K562 (cell line): ENCODE data around the gene P4HB. TPM values are rescaled to one million over a fixed set of nuclear protein-coding genes. Genes with fewer than 3 reads are reported as not detected.

ENCODE experiments used
- ATAC-seq: fragments of 200-7000 bp; cut with Tn5 transposase; 3 replicates; pipeline ENCODE4 v1.9.1; 2020; ENCODE audit warnings: moderate library complexity
- BruUV-seq: library from RNA; stranded (reverse); fragments of 400-500 nt; replicated peaks from 2 replicates; lab custom pipeline; 2021; lab: Mats Ljungman, UMichigan
- CTCF ChIA-PET: fragments of 300-600 bp; formaldehyde crosslinking; extraction: SDS; loops from one replicate; lab custom pipeline; 2021; ENCODE audit warnings: low intra/inter-chr PET ratio; lab: Yijun Ruan, JAX
- POLR2A ChIA-PET: fragments of 300-600, 350-650 bp; sonication (Branson Sonifier 250); formaldehyde crosslinking; extraction: SDS; loops from one replicate; lab custom pipeline; 2021; ENCODE audit warnings: antibody characterized with exemption, inconsistent platforms; lab: Yijun Ruan, JAX
- DNase-seq, 4 experiments: peaks; one replicate each; pipeline versions ENCODE4 v3.0.0 to v3.0.0-alpha.2; 2011 to 2018; ENCODE audit warnings: low spot score in 3 of 4, mixed read lengths in 3 of 4; ENCODE audit errors: extremely low read depth in 1 of 4
- FAIRE-seq: peaks from 2 replicates; lab custom pipeline; 2011; peaks lifted over from hg19 to GRCh38; lab: Jason Lieb, UNC
- H2AFZ ChIP-seq: 2 replicates; pipeline ENCODE4 v1.6.0; 2011; ENCODE audit warnings: low read depth, low read length, control low read depth, inconsistent platforms
- H3K27ac ChIP-seq: fragments of 200-600 bp; 3 replicates; pipeline ENCODE4 v1.8.0; 2011; ENCODE audit warnings: low read depth, mild to moderate bottlenecking, control low read depth, inconsistent platforms, low read length, moderate library complexity, mixed read lengths; ENCODE audit errors: extremely low read depth
- H3K27me3 ChIP-seq, 2 experiments: fragments of 300-600 bp in 1 of 2; 2 replicates in 1 of 2; 3 replicates in 1 of 2; pipeline versions ENCODE4 v1.6.0 to v1.8.0; 2011; ENCODE audit warnings: inconsistent platforms in 2 of 2, low read length in 2 of 2, mild to moderate bottlenecking in 1 of 2, mixed read lengths in 1 of 2, moderate library complexity in 1 of 2; ENCODE audit not compliant: control insufficient read depth in 2 of 2, insufficient read depth in 2 of 2
- H3K36me3 ChIP-seq: fragments of 300-600 bp; 3 replicates; pipeline ENCODE4 v1.8.0; 2011; ENCODE audit warnings: mild to moderate bottlenecking, low read length, inconsistent platforms; ENCODE audit not compliant: control insufficient read depth, insufficient read depth
- H3K4me1 ChIP-seq, 2 experiments: fragments of 200-600 bp in 1 of 2; replicated peaks in 1 of 2; 2 replicates in 1 of 2; 3 replicates in 1 of 2; pipeline versions ENCODE4 v1.5.1 to v1.8.0; 2011; ENCODE audit warnings: inconsistent platforms in 2 of 2, low read length in 2 of 2, mild to moderate bottlenecking in 1 of 2, mixed read lengths in 1 of 2, moderate library complexity in 1 of 2; ENCODE audit not compliant: control insufficient read depth in 2 of 2, insufficient read depth in 2 of 2
- H3K4me2 ChIP-seq: 2 replicates; pipeline ENCODE4 v1.6.1; 2011; ENCODE audit warnings: low read length, control low read depth, inconsistent platforms, mixed read lengths; ENCODE audit not compliant: insufficient read depth
- H3K4me3 ChIP-seq: fragments of 200-600 bp; sonication (generic), shearing (Covaris generic); 2 replicates; pipeline ENCODE4 v1.5.1; 2016; ENCODE audit warnings: control low read depth, inconsistent platforms
- H3K79me2 ChIP-seq: fragments of 200-600 bp; 3 replicates; pipeline ENCODE4 v1.8.0; 2011; ENCODE audit warnings: low read length, inconsistent platforms; ENCODE audit not compliant: control insufficient read depth, insufficient read depth
- H3K9ac ChIP-seq, 2 experiments: 2 replicates each; pipeline versions ENCODE4 v1.6.0 to v1.6.1; 2011; ENCODE audit warnings: low read depth in 2 of 2, low read length in 2 of 2, control low read depth in 1 of 2, inconsistent platforms in 1 of 2, mild to moderate bottlenecking in 1 of 2, mixed read lengths in 1 of 2; ENCODE audit not compliant: insufficient read depth in 1 of 2
- H3K9me1 ChIP-seq: one replicate; pipeline ENCODE4 v1.6.0; 2011; ENCODE audit warnings: inconsistent platforms, mild to moderate bottlenecking, low read length, moderate library complexity; ENCODE audit not compliant: control insufficient read depth, insufficient read depth
- H3K9me3 ChIP-seq: replicated peaks from 2 replicates; pipeline ENCODE4 v1.5.1; 2011; ENCODE audit warnings: low read depth, low read length, inconsistent platforms; ENCODE audit not compliant: control insufficient read depth, insufficient read depth
- H4K20me1 ChIP-seq: replicated peaks from 2 replicates; pipeline ENCODE4 v1.6.1; 2011; ENCODE audit warnings: low read length, inconsistent platforms, mixed read lengths; ENCODE audit not compliant: control insufficient read depth, insufficient read depth
- NFYB ChIP-seq: IDR thresholded peaks from 2 replicates; pipeline ENCODE4 v1.6.1; 2011; ENCODE audit warnings: mild to moderate bottlenecking, moderate library complexity; ENCODE audit not compliant: insufficient read length; ENCODE audit errors: extremely low read depth
- PCBP2 ChIP-seq: fragments of 200-400 bp; formaldehyde crosslinking; IDR thresholded peaks from 2 replicates; pipeline ENCODE4 v1.6.1; 2018; ENCODE audit warnings: low read length, low read depth, mild to moderate bottlenecking, moderate library complexity; ENCODE audit not compliant: poor library complexity, severe bottlenecking
- WGBS: fragments of 100-300 bp; shearing (Covaris generic); methylation state at CpG from one replicate; pipeline ENCODE4 v1.1.6; 2016; ENCODE audit warnings: low coverage, mixed read lengths; ENCODE audit not compliant: insufficient coverage; ENCODE audit errors: missing lambda C conversion rate; 5-methylcytosine and 5-hydroxymethylcytosine counted together
- in situ Hi-C: fragments of 300-500 bp; cut with MboI; formaldehyde crosslinking; loops from 4 replicates; pipeline ENCODE4 v1.15.0; 2018; ENCODE audit warnings: inconsistent platforms, mixed read lengths
- intact Hi-C: fragments of 100-400 bp; cut with micrococcal nuclease; formaldehyde crosslinking; loops from 2 replicates; pipeline ENCODE4 v1.14.2; 2022
- polyA plus RNA-seq, 8 experiments: library from polyadenylated mRNA; depleted of rRNA in 4 of 8; stranded (reverse) in 5 of 8; unstranded in 3 of 8; fragments of >200 nt; fragmentation: Nextera tagmentation in 2 of 8; fragmentation: Illumina TruSeq in 1 of 8; extraction: Ambion mirVana in 2 of 8; extraction: Trizol in 1 of 8; gene quantifications; 2 replicates each; pipeline versions ENCODE4 v1.2.1 to v1.2.3, GENCODE V29; 2011 to 2014; ENCODE audit warnings: inconsistent platforms in 1 of 8, missing spikeins in 1 of 8
- total RNA-seq, 7 experiments: library from RNA; depleted of rRNA in 6 of 7; stranded (reverse); fragments of >200 nt in 6 of 7; fragmentation: Illumina TruSeq in 2 of 7; extraction: Trizol in 2 of 7; gene quantifications; 2 replicates each; pipeline versions ENCODE4 v1.2.1 to v1.2.3, GENCODE V29; 2011 to 2021; ENCODE audit warnings: low replicate concordance in 1 of 7
- TF ChIP-seq, protein P1 (sequence below): sonication (generic); formaldehyde crosslinking; IDR thresholded peaks from 2 replicates; pipeline ENCODE4 v1.5.0; 2020; ENCODE audit warnings: missing genetic modification reagents
- TF ChIP-seq, protein P2 (sequence below): IDR thresholded peaks from 3 replicates; pipeline ENCODE4 v1.6.1; 2011; ENCODE audit warnings: borderline replicate concordance, mild to moderate bottlenecking; ENCODE audit not compliant: insufficient read length, insufficient read depth

The P4HB gene
- total and polyA plus RNA-seq, 9 of the 15 experiments (the other 6 are each of a cell fraction or from before 2014, with no cell fraction given), result 4.4 to 645 (median 325) TPM

DNA sequence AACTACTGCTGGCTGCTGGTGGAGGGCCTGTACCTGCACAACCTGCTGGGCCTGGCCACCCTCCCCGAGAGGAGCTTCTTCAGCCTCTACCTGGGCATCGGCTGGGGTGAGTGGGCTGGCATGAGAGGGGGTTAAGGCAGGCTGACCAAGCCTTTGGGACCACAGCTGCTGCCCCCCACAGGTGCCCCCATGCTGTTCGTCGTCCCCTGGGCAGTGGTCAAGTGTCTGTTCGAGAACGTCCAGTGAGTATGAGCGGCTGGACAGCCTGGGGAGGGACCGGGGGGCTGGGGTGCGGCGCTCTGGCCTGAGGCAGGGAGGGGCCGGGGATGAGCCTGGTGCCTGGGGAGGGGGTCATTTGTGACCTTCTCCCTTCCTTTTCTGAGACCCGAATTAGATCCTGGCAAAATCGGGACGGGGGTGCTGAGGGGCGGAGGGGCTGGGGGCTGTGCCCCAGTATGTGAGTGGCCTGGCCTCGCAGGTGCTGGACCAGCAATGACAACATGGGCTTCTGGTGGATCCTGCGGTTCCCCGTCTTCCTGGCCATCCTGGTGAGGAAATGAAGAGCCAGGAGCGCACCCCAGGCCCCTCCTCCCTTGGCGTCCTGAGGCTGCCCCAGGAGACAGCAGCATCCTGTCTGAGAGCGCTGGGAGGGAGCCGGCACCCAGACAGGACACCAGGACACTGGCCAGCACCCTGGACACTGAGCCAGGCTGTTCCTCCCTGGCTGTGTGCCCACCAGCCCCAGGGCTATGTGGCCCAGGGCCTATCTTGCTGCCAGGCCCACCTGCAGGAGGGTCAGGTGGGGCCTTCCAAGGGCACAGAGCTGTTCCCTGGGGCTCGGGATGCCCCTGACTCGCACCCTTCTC lies 48.4 kb downstream of the P4HB start:
- POLR2A ChIA-PET, result interaction anchor here (0.6 to 1.2 kb wide), 2 partner anchors 10 to 13 kb away, joined by 3 read pairs; no protein-coding TSS in a partner anchor
- intact Hi-C loops, result no loop called here

More for the DNA sequence above, 48.4 kb downstream of the P4HB start:
- Histone ChIP-seq H3K36me3 (no peaks in the 10 kb centered on the region), H4K20me1 (peaks cover 8% of the 10 kb centered on the region), H3K4me1 (peaks cover 0 to 79% of the 10 kb centered on the region in 2 experiments; a peak in 3 of 5 replicates), H3K9me3 (no peaks in the 10 kb centered on the region), H3K9me1 (peaks cover 2% of the 10 kb centered on the region), H3K4me3 (no peak overlapping the region), H2AFZ (no peak overlapping the region), H3K27me3 (peaks cover 9 to 54% of the 10 kb centered on the region in 2 experiments; a peak in 4 of 5 replicates), H3K79me2 (no peaks in the 10 kb centered on the region), H3K9ac (peak overlapping the region in 1 of 2 experiments; percentile 9; a peak in 1 of 4 replicates), H3K4me2 (no peak overlapping the region), H3K27ac (no peak overlapping the region)
- FAIRE-seq, result no peak
- no peak for DNase-seq
- TF ChIP-seq NFYB (no peak), PCBP2 (no peak)
- TF ChIP-seq, protein P1, sequence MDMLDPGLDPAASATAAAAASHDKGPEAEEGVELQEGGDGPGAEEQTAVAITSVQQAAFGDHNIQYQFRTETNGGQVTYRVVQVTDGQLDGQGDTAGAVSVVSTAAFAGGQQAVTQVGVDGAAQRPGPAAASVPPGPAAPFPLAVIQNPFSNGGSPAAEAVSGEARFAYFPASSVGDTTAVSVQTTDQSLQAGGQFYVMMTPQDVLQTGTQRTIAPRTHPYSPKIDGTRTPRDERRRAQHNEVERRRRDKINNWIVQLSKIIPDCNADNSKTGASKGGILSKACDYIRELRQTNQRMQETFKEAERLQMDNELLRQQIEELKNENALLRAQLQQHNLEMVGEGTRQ (CRISPR knock-in tag), result peak; percentile 4; the same call in 1 of the 2 replicates
- TF ChIP-seq, protein P2, sequence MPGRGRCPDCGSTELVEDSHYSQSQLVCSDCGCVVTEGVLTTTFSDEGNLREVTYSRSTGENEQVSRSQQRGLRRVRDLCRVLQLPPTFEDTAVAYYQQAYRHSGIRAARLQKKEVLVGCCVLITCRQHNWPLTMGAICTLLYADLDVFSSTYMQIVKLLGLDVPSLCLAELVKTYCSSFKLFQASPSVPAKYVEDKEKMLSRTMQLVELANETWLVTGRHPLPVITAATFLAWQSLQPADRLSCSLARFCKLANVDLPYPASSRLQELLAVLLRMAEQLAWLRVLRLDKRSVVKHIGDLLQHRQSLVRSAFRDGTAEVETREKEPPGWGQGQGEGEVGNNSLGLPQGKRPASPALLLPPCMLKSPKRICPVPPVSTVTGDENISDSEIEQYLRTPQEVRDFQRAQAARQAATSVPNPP, result no peak
- CTCF ChIA-PET, result no interaction called here
- WGBS, result 9% methylated on average over 15 of the region's 24 CpGs
- in situ Hi-C loops, result no loop called here
- ATAC-seq, result no peak
- BruUV-seq, result no TSS peak
